GM13977 (cell line): ENCODE results near the gene OSBPL3.

Experiments used
- DNase-seq: peaks from one replicate; pipeline ENCODE4 v3.0.0; 2012; ENCODE audit warnings: low spot score
- CTCF ChIP-seq: IDR thresholded peaks from 2 replicates; pipeline ENCODE4 v1.5.1; 2012; ENCODE audit warnings: mild to moderate bottlenecking, control low read depth; ENCODE audit not compliant: insufficient read depth; ENCODE audit errors: extremely low read depth, missing control alignments
- in situ Hi-C: fragments of 300-500 bp; cut with MboI; formaldehyde crosslinking; loops from one replicate; pipeline ENCODE4 v1.12.0; 2022; ENCODE audit warnings: low sequenced_read_pairs, low pct_unique_long_range_greater_than_20kb, mixed read lengths, inconsistent platforms; ENCODE audit not compliant: unreplicated experiment

OSBPL3 gene

GRCh38 chr7:24896031-24896501, 83.9 kb downstream of the OSBPL3 start:
- TF ChIP-seq CTCF, result no peak
- in situ Hi-C loops, result no loop called here
- peak; percentile 71 for DNase-seq

- no peak for DNase-seq
- in situ Hi-C loops, result no loop called here
- TF ChIP-seq CTCF, result peak; percentile 33
Measured at GRCh38 chr7:24894429-24895221, 85.4 kb downstream of the OSBPL3 start.

DNA sequence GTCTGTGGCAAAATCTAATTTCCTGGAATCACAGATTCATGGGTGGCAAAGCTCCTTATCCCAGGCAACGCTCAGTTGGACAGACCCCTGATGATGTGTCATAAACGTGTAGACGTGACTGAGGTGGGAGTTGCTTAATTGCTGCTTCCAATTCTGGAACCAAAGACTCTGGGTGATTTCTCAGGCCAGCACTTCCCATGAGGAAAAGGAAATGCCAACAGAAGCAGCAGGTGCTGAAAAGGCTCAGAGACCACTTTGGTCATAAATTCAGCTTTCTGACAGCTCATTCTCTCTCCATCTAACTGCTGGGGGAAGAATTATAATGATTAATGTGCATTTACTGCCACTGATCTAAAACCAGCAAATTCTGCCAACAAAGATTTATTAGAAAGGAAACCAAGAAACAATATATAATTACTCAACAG, 88.7 kb downstream of the OSBPL3 start:
- in situ Hi-C loops, result no loop called here
- no peak for TF ChIP-seq CTCF
- DNase-seq, result no peak

DNA sequence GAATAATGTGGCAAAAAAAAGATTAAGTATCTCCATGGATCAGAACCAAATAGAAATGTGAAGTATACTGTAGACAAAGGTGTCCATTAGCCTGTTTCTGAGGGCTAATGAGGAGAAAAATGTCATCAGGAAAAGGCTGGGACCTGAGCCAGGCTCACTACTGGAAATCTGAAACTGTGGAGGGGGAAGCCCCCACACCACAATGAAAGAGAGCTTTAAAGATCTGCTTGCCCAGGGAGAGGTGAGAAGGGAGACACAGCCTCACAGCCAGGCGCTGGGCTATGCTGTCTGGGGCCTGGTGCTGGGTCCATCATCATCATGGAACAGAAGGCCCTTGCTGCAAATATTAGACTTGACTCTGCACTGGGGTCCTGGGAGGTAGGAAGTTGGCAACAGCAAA, 90.4 kb downstream of the OSBPL3 start:
- no peak for DNase-seq
- TF ChIP-seq CTCF, result no peak
- in situ Hi-C loops, result no loop called here

DNA sequence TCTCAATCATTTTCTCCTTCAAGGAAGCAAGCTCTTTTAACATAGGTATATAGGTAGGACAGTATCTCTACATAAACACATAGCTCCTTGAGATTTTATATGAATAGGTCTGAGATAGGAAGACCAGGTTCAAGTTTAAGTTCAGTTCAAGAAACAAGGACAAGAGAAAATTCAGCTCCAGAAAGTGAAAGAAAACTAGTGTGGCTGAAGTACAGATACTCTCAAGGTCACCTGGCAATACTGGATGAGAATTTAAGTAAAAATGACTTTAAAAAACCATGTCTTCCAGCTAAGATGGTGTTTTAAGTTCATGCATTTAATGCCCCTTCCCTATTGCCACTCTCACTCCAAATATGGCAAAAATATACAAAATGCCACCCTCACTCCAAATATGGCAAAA, 91.3 kb downstream of the OSBPL3 start:
- no peak for TF ChIP-seq CTCF
- DNase-seq, result no peak
- in situ Hi-C loops, result no loop called here

- TF ChIP-seq CTCF, result no peak
- in situ Hi-C loops, result no loop called here
Measured at GRCh38 chr7:24885716-24886115, 94.3 kb downstream of the OSBPL3 start.

GRCh38 chr7:24885305-24885704, 94.7 kb downstream of the OSBPL3 start:
- in situ Hi-C loops, result no loop called here
- TF ChIP-seq CTCF, result no peak

More at GRCh38 chr7:24885716-24886115, 94.3 kb downstream of the OSBPL3 start:
- DNase-seq, result no peak

More at GRCh38 chr7:24885305-24885704, 94.7 kb downstream of the OSBPL3 start:
- DNase-seq, result no peak
